GM21515 (cell line): ENCODE results near the gene CCSER1.
A peak's percentile ranks its signal among the peaks of the same experiment; 100 is the strongest.

Experiments used
- ATAC-seq: cut with Tn5 transposase; IDR thresholded peaks from one replicate; pipeline ENCODE4 v1.9.1; 2021; ENCODE audit not compliant: unreplicated experiment

Gene CCSER1

GRCh38 chr4:90127223-90127705 lies at the start of gene CCSER1:
TSS of gene CCSER1 (plus strand) at chr4:90127394.
- peak; percentile 80 for ATAC-seq

- no peak for ATAC-seq
Observed at GRCh38 chr4:90078440-90078839, 48.8 kb upstream of the CCSER1 start.

GRCh38 chr4:90080116-90080515 lies 47.1 kb upstream of the CCSER1 start:
- ATAC-seq: no peak

GRCh38 chr4:90081432-90082144 lies 45.6 kb upstream of the CCSER1 start:
- ATAC-seq: no peak

GRCh38 chr4:90082449-90082848 lies 44.7 kb upstream of the CCSER1 start:
- no peak for ATAC-seq

GRCh38 chr4:90084277-90084966 lies 42.8 kb upstream of the CCSER1 start:
- no peak for ATAC-seq

GRCh38 chr4:90084967-90085295 lies 42.3 kb upstream of the CCSER1 start:
- ATAC-seq: no peak

GRCh38 chr4:90093526-90093925 lies 33.7 kb upstream of the CCSER1 start:
- ATAC-seq: no peak

- no peak for ATAC-seq
Observed at GRCh38 chr4:90095000-90095399, 32.2 kb upstream of the CCSER1 start.

GRCh38 chr4:90099812-90100211 lies 27.4 kb upstream of the CCSER1 start:
- no peak for ATAC-seq

GRCh38 chr4:90103991-90104390 lies 23.2 kb upstream of the CCSER1 start:
- no peak for ATAC-seq

GRCh38 chr4:90105274-90105673 lies 21.9 kb upstream of the CCSER1 start:
- ATAC-seq: no peak

GRCh38 chr4:90112715-90113114 lies 14.5 kb upstream of the CCSER1 start:
- no peak for ATAC-seq

GRCh38 chr4:90113881-90114457 lies 13.2 kb upstream of the CCSER1 start:
- ATAC-seq: no peak

- peak; percentile 85 for ATAC-seq
Observed at GRCh38 chr4:90118527-90119195, 8.5 kb upstream of the CCSER1 start.

- no peak for ATAC-seq
Observed at GRCh38 chr4:90120037-90120436, 7.2 kb upstream of the CCSER1 start.

- no peak for ATAC-seq
Observed at GRCh38 chr4:90120815-90121214, 6.4 kb upstream of the CCSER1 start.

- ATAC-seq: no peak
Observed at GRCh38 chr4:90121676-90122354, 5.4 kb upstream of the CCSER1 start.

- no peak for ATAC-seq
Observed at GRCh38 chr4:90122355-90122748, 4.8 kb upstream of the CCSER1 start.

GRCh38 chr4:90124276-90124675 lies 2.9 kb upstream of the CCSER1 start:
- ATAC-seq: no peak

- ATAC-seq: no peak
Observed at GRCh38 chr4:90126805-90127204, 389 bp upstream of the CCSER1 start.
